GM19455 (cell line): ENCODE measurements around the gene RUNDC3A.

Experiments
- ATAC-seq: cut with Tn5 transposase; IDR thresholded peaks from one replicate; pipeline ENCODE4 v1.9.1; 2021; ENCODE audit not compliant: unreplicated experiment

Gene RUNDC3A

GRCh38 chr17:44343510-44344209 lies 35.3 kb downstream of the RUNDC3A start:
- no peak for ATAC-seq

GRCh38 chr17:44344939-44345453 lies 36.6 kb downstream of the RUNDC3A start, which contains the start of gene GRN:
Gene GRN, plus strand, starts transcription at chr17:44345302. Its CDS starts 3,863 bp downstream, at chr17:44349165.
- ATAC-seq: peak; percentile 56

GRCh38 chr17:44345454-44346026 lies 37.1 kb downstream of the RUNDC3A start:
- ATAC-seq: no peak

GRCh38 chr17:44346064-44346844 lies 37.9 kb downstream of the RUNDC3A start:
- ATAC-seq: no peak

- ATAC-seq: peak; percentile 2
Measured at GRCh38 chr17:44347206-44348055, 39.0 kb downstream of the RUNDC3A start.

- ATAC-seq: peak; percentile 30
Measured at GRCh38 chr17:44348234-44348987, 40.0 kb downstream of the RUNDC3A start.

- peak; percentile 1 for ATAC-seq
Measured at GRCh38 chr17:44348988-44349364, 40.6 kb downstream of the RUNDC3A start.

- ATAC-seq: no peak
Measured at GRCh38 chr17:44349553-44350070, 41.2 kb downstream of the RUNDC3A start.

GRCh38 chr17:44350733-44351226 lies 42.4 kb downstream of the RUNDC3A start:
- ATAC-seq: no peak

- no peak for ATAC-seq
Measured at GRCh38 chr17:44351464-44351863, 43.1 kb downstream of the RUNDC3A start.

GRCh38 chr17:44351961-44352827 lies 43.8 kb downstream of the RUNDC3A start:
- no peak for ATAC-seq

GRCh38 chr17:44352828-44353671 lies 44.6 kb downstream of the RUNDC3A start:
- ATAC-seq: no peak

- no peak for ATAC-seq
Measured at GRCh38 chr17:44353672-44354331, 45.4 kb downstream of the RUNDC3A start.

GRCh38 chr17:44354582-44355561 lies 46.5 kb downstream of the RUNDC3A start:
- ATAC-seq: no peak

- no peak for ATAC-seq
Measured at GRCh38 chr17:44355642-44356099, 47.3 kb downstream of the RUNDC3A start.

GRCh38 chr17:44356241-44356640 lies 47.8 kb downstream of the RUNDC3A start:
- ATAC-seq: no peak
